Measurements from ENCODE around the gene CDC42. TPM values are rescaled to one million over a fixed set of nuclear protein-coding genes. Genes with fewer than 3 reads are reported as not detected.

The CDC42 gene
- total and polyA plus RNA-seq, 10 of the 15 experiments (the other 5 are each of a cell fraction or from before 2014, with no cell fraction given), result 184 to 479 (median 326) TPM

DNA sequence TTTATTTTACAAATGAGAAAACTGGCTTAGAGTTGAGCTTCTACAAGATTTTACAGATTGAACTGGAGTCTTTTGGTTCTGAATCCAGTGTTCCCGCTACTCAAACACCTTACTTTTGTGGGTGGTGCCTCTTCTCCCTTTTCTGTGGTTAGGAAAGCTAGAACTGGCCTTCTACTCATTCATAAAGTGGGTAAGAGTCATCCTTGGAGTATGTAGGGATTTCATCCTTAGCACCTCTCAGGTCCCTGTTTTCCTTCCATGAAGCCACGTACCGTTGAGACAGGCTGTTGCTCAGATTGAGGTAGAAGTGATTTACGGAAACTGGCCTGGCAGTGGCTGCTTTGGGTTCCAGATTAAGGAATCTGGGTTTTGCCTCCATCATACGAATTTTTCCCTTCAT is 54.6 kb downstream of the CDC42 start (continued):
- TF ChIP-seq SUZ12 (IDR thresholded peaks at IDR 0.05; ENCODE audit: unreplicated experiment), result no peak
- TF ChIP-seq, protein P1, sequence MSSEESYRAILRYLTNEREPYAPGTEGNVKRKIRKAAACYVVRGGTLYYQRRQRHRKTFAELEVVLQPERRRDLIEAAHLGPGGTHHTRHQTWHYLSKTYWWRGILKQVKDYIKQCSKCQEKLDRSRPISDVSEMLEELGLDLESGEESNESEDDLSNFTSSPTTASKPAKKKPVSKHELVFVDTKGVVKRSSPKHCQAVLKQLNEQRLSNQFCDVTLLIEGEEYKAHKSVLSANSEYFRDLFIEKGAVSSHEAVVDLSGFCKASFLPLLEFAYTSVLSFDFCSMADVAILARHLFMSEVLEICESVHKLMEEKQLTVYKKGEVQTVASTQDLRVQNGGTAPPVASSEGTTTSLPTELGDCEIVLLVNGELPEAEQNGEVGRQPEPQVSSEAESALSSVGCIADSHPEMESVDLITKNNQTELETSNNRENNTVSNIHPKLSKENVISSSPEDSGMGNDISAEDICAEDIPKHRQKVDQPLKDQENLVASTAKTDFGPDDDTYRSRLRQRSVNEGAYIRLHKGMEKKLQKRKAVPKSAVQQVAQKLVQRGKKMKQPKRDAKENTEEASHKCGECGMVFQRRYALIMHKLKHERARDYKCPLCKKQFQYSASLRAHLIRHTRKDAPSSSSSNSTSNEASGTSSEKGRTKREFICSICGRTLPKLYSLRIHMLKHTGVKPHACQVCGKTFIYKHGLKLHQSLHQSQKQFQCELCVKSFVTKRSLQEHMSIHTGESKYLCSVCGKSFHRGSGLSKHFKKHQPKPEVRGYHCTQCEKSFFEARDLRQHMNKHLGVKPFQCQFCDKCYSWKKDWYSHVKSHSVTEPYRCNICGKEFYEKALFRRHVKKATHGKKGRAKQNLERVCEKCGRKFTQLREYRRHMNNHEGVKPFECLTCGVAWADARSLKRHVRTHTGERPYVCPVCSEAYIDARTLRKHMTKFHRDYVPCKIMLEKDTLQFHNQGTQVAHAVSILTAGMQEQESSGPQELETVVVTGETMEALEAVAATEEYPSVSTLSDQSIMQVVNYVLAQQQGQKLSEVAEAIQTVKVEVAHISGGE (CRISPR knock-in tag; IDR thresholded peaks at IDR 0.05), result no peak
- TF ChIP-seq HDAC6 (IDR thresholded peaks at IDR 0.05; ENCODE audit: unreplicated experiment), result no peak
- TF ChIP-seq MTA2 (IDR thresholded peaks at IDR 0.05; ENCODE audit: low read depth), result no peak
- TF ChIP-seq, protein P2, sequence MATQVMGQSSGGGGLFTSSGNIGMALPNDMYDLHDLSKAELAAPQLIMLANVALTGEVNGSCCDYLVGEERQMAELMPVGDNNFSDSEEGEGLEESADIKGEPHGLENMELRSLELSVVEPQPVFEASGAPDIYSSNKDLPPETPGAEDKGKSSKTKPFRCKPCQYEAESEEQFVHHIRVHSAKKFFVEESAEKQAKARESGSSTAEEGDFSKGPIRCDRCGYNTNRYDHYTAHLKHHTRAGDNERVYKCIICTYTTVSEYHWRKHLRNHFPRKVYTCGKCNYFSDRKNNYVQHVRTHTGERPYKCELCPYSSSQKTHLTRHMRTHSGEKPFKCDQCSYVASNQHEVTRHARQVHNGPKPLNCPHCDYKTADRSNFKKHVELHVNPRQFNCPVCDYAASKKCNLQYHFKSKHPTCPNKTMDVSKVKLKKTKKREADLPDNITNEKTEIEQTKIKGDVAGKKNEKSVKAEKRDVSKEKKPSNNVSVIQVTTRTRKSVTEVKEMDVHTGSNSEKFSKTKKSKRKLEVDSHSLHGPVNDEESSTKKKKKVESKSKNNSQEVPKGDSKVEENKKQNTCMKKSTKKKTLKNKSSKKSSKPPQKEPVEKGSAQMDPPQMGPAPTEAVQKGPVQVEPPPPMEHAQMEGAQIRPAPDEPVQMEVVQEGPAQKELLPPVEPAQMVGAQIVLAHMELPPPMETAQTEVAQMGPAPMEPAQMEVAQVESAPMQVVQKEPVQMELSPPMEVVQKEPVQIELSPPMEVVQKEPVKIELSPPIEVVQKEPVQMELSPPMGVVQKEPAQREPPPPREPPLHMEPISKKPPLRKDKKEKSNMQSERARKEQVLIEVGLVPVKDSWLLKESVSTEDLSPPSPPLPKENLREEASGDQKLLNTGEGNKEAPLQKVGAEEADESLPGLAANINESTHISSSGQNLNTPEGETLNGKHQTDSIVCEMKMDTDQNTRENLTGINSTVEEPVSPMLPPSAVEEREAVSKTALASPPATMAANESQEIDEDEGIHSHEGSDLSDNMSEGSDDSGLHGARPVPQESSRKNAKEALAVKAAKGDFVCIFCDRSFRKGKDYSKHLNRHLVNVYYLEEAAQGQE (IDR thresholded peaks at IDR 0.05; ENCODE audit: low read depth, low read length), result no peak

All from GM12878 (cell line).